Stimulated activated CD4-positive, alpha-beta T cell treated with anti-CD3 and anti-CD28 coated beads, Interleukin-4, amount 100 ng/mL, for 48 hours (primary cell): ENCODE results near the gene DGKE.

Experiments used
- DNase-seq, 2 donors: peaks; one replicate each; pipeline ENCODE4 v3.0.0-alpha.2; 2020; ENCODE audit warnings: low read depth in 2 of 2

DGKE gene

GRCh38 chr17:56890906-56891674, 57.1 kb downstream of the DGKE start:
- no peak for DNase-seq

GRCh38 chr17:56891751-56892150, 57.8 kb downstream of the DGKE start:
- DNase-seq: peak; percentile 37 to 59

GRCh38 chr17:56892333-56892732, 58.4 kb downstream of the DGKE start:
- no peak for DNase-seq

- no peak for DNase-seq
Measured at GRCh38 chr17:56893503-56893902, 59.6 kb downstream of the DGKE start.

GRCh38 chr17:56894859-56895455, 61.0 kb downstream of the DGKE start:
- no peak for DNase-seq

- no peak for DNase-seq
Measured at GRCh38 chr17:56896217-56896967, 62.4 kb downstream of the DGKE start.

- DNase-seq: no peak
Measured at GRCh38 chr17:56896968-56897359, 63.0 kb downstream of the DGKE start.

- no peak for DNase-seq
Measured at GRCh38 chr17:56897646-56898424, 63.9 kb downstream of the DGKE start.

GRCh38 chr17:56898874-56899273, 64.9 kb downstream of the DGKE start:
- DNase-seq: no peak

- DNase-seq: no peak
Measured at GRCh38 chr17:56899403-56899802, 65.5 kb downstream of the DGKE start.

GRCh38 chr17:56902348-56902747, 68.4 kb downstream of the DGKE start:
- no peak for DNase-seq

- DNase-seq: no peak
Measured at GRCh38 chr17:56903560-56903959, 69.6 kb downstream of the DGKE start.

GRCh38 chr17:56908001-56908542, 74.1 kb downstream of the DGKE start:
- no peak for DNase-seq

- DNase-seq: no peak
Measured at GRCh38 chr17:56909742-56910508, 76.0 kb downstream of the DGKE start.

- DNase-seq: no peak
Measured at GRCh38 chr17:56910509-56911235, 76.7 kb downstream of the DGKE start.

GRCh38 chr17:56912105-56912999, 78.4 kb downstream of the DGKE start:
- no peak for DNase-seq

GRCh38 chr17:56913000-56913311, 79.0 kb downstream of the DGKE start:
- no peak for DNase-seq

- no peak for DNase-seq
Measured at GRCh38 chr17:56913353-56913866, 79.5 kb downstream of the DGKE start.
